ENCODE results near the gene PLXNA3. TPM values are rescaled to one million over a fixed set of nuclear protein-coding genes. Genes with fewer than 3 reads are reported as not detected.

The PLXNA3 gene
- total RNA-seq (2014; rRNA removed; shearing (Covaris generic)) (5.4 and 7.0 TPM in 2 replicates), polyA plus RNA-seq (2016; fragmentation: Nextera tagmentation; extraction: Ambion mirVana) (2.7 and 4.1 TPM in 2 replicates)
- long read RNA-seq = 0 reads

- DNase-seq (ENCODE audit: low spot score) (peak; percentile 46), ATAC-seq (peak; percentile 44)
- peak within 1 kb of the TSS; percentile 76 for H3K4me2 ChIP-seq
- no peak within 1 kb of the TSS for H2AFZ ChIP-seq
- no peaks in the 10 kb centered on the region for H3F3A ChIP-seq (replicated peaks; ENCODE audit: low read depth)
- no peaks in the 10 kb centered on the region; the same call in 1 of the 2 replicates for H3K27me3 ChIP-seq (ENCODE audit: insufficient read depth)
- no peaks in the 10 kb centered on the region for H3K9me2 ChIP-seq (ENCODE audit: insufficient read depth)
- no peak within 1 kb of the TSS for H3K27ac ChIP-seq (ENCODE audit: low read depth)
- peaks cover 13% of the 10 kb centered on the region; the same call in 2 of the 3 replicates for H3K36me3 Mint-ChIP-seq (ENCODE audit: low read depth)
- H3K27ac Mint-ChIP-seq = no peak within 1 kb of the TSS; the same call in 1 of the 2 replicates
- peak within 1 kb of the TSS; percentile 82 for H3K4me3 Mint-ChIP-seq
- peaks cover 6% of the 10 kb centered on the region for H3K27me3 Mint-ChIP-seq (ENCODE audit: insufficient read depth, low read depth, poor library complexity)
- H3K79me2 ChIP-seq (replicated peaks; ENCODE audit: insufficient read depth) = no peaks in the 10 kb centered on the region
- H3K4me1 Mint-ChIP-seq = no peaks in the 10 kb centered on the region; the same call in 2 of the 3 replicates
- no peaks in the 10 kb centered on the region for H4K20me1 ChIP-seq (replicated peaks; ENCODE audit: insufficient read depth)
- no peaks in the 10 kb centered on the region for H3K4me1 ChIP-seq (ENCODE audit: insufficient read depth)
- peak within 1 kb of the TSS; percentile 59 for H3K4me3 ChIP-seq
- TF ChIP-seq ZNF331 (CRISPR knock-in tag; IDR thresholded peaks at IDR 0.05; ENCODE audit: low read depth) (no peak), ETS1 (IDR thresholded peaks at IDR 0.05) (no peak), EZH2phosphoT487 (IDR thresholded peaks at IDR 0.05; ENCODE audit: unreplicated experiment) (no peak), CTCF (conservative IDR thresholded peaks at IDR 0.05; ENCODE audit: low read depth in 2 of 2) (no peak), ZNF114 (CRISPR knock-in tag; IDR thresholded peaks at IDR 0.05) (no peak), NANOG (IDR thresholded peaks at IDR 0.05; ENCODE audit: borderline replicate concordance) (no peak), POLR2AphosphoS5 (IDR thresholded peaks at IDR 0.05; ENCODE audit: low read depth) (no peak), ZNF462 (CRISPR knock-in tag; IDR thresholded peaks at IDR 0.05) (no peak), STAT1 (IDR thresholded peaks at IDR 0.05; ENCODE audit: unreplicated experiment) (no peak), CREB1 (CRISPR knock-in tag; IDR thresholded peaks at IDR 0.05; ENCODE audit: low read depth) (no peak), EZH2 (IDR thresholded peaks at IDR 0.05; ENCODE audit: low read depth, unreplicated experiment) (no peak), JUNB (IDR thresholded peaks at IDR 0.05; ENCODE audit: unreplicated experiment) (no peak), REST (IDR thresholded peaks at IDR 0.05; ENCODE audit: unreplicated experiment) (no peak)
- no peaks in the 10 kb centered on the region for H3K9me3 Mint-ChIP-seq
- no peaks in the 10 kb centered on the region for H3K36me3 ChIP-seq (ENCODE audit: insufficient read depth)
Observed at GRCh38 chrX:154458116-154458953, at the start of gene PLXNA3. Gene PLXNA3 (plus strand): TSS chrX:154458281. CDS start chrX:154460184, 1,903 bp downstream.

All from GM23338 (cell line).